IPS-11a (cell line): ENCODE results near the gene TMC1.
"Not testable (repeated sequence)": the region's sequence is repeated elsewhere in the genome, so short reads cannot be mapped to it uniquely, and the experiment has no call there.

Experiments
- H3K4me3 ChIP-seq: one replicate; pipeline ENCODE4 v1.5.1; 2013; ENCODE audit warnings: low read depth, low read length, control low read depth

TMC1 gene

GRCh38 chr9:72521416-72521815, at the start of gene TMC1:
Gene TMC1 (plus strand): TSS chr9:72521608. CDS start chr9:72648649, 127,041 bp downstream.
- not testable (repeated sequence) for H3K4me3 ChIP-seq

GRCh38 chr9:72473474-72474261, 47.7 kb upstream of the TMC1 start:
- no peak overlapping the region for H3K4me3 ChIP-seq

DNA sequence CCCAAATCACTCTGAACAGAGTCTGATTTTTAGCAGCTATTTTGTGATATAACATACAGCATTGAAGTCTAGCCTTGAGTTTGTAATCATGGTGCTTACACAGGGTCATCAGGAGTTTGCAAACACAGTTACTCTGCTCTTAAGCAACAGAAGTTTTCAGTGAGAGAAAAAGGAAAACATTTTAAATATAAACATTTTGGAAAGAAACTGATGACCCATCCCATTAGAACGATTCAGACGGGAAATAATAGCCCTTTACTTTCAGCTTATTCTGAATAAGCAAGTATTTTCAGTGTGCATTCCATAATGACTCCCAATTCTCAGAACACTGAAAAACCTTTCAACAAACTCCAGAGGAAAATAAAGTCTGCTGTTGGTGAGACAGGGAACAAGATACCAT, 46.7 kb upstream of the TMC1 start:
- H3K4me3 ChIP-seq, result no peak overlapping the region

DNA sequence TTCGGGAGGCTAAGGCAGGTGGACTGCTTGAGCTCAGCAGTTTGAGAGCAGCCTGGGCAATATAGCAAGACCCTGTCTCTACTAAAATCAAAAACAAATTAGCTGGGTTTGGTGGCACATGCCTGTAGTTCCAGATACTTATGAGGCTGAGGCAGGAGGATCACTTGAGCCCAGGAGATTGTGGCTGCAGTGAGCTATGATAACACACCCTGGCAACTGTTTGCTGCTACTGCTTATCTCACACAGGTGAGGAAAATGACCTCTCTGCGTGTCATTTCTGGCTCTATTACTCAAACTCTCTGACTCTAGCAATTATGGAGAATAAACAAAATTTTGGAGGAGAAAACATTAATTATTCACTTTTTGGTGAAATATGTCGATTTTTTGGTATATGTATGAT, 45.3 kb upstream of the TMC1 start:
- H3K4me3 ChIP-seq, result no peak overlapping the region

DNA sequence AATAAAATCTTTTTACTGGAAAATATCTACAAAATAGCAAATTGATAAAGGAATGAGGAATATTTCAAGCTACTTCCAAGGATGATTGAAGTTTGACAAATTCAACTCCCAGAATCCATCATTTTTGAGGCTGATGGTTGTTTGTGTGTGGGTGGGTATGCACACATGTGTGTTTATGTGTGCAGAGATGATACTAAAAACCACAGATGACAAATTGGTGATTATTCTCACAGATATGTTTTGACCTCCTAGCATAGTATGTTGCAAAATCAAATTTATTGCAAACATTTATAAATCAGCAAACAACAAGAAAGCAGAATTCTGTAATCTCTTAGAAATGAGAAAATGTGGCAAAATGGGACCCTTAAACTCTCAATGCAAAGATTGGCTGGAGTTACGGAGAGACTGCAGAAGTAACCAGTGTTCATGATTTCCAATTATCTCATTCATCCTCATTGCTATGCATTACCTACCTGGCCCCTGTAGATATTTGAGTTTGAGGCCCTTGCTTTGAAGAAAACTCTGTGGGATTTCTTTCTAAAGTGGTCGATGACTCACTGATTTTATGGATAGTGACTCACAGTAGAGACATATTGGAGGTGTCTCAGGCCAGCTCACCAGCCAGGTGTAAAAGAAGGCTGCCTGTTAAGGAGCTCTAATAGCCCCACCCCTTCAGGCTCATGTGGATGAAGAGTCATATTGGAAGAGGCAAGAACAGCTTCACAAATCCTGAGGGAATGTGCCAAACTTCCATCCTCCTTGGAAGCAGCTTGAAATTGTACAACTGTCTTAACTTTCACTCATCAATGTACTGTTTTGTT, 44.6 kb upstream of the TMC1 start:
- H3K4me3 ChIP-seq, result no peak overlapping the region

GRCh38 chr9:72477930-72478518, 43.4 kb upstream of the TMC1 start:
- no peak overlapping the region for H3K4me3 ChIP-seq

GRCh38 chr9:72478966-72479365, 42.4 kb upstream of the TMC1 start:
- H3K4me3 ChIP-seq, result no peak overlapping the region

DNA sequence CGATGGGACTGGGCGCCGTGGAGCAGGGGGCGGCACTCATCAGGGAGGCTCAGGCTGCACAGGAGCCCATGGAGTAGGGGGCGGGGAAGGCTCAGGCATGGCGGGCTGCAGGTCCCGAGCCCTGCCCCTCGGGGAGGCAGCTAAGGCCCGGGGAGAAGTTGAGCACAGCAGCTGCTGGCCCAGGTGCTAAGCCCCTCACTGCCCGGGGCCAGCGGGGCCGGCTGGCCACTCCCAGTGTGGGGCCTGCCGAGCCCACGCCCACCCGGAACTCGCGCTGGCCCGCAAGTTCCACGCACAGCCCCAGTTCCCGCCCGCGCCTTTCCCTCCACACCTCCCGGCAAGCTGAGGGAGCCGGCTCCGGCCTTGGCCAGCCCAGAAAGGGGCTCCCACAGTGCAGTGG, 41.1 kb upstream of the TMC1 start:
- H3K4me3 ChIP-seq, result not testable (repeated sequence)

- no peak overlapping the region for H3K4me3 ChIP-seq
Observed at GRCh38 chr9:72480921-72481320, 40.5 kb upstream of the TMC1 start.

DNA sequence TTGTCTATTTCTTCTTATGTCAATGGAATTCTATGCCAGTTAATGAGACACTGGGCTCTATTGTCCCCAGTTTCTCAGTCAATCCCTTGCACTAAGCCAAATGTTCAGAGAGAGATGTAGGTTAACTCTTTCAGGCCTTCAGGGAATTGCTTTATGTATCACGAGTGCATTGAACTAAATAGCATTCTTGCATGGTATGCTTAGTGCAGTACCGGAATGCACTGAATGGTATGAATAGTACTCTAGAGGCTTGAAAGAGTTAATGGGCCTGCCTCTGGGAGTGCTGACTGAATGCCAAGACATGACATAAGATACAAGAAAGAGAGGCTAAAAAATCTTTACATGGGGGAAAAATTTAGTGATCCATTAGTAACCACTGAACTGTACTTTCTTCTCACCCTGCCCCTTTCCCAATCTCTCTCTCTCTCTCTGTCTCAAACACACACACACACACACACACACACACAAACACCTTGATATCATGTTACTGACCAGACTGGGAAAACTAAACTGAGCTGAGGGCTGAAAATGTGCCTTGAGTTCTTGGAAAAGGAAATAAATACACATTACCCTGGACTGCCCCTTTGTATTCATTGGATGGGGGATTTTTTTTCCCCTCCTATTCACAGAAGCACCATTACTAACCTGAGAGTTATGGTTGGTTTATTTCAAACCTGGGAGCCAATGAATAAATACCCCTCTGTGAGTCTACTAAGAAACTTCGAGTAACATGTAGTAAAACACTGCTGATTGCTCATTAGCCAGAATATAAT, 35.4 kb upstream of the TMC1 start:
- H3K4me3 ChIP-seq, result no peak overlapping the region

- no peak overlapping the region for H3K4me3 ChIP-seq
Observed at GRCh38 chr9:72486594-72486955, 34.8 kb upstream of the TMC1 start.

DNA sequence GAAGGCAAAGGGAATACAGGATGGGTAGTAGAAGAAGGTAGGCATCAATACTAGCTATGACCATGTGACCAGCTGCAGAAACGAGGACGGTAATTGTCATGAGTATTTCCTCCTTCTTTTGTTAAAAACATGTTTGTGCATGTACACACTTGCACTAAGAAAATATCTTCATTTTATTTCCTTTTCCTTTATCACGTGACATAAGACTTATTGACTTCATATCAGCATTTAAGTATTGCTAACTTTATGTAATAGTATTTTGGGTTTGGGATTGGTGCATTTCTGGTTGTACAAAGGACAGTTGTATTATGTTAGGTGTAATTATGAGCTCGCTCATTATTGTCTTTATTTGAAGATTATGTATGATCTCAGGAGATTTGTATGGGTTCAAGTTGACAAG, 33.7 kb upstream of the TMC1 start:
- H3K4me3 ChIP-seq, result not testable (repeated sequence)

GRCh38 chr9:72489986-72490385, 31.4 kb upstream of the TMC1 start:
- H3K4me3 ChIP-seq, result no peak overlapping the region

- H3K4me3 ChIP-seq, result no peak overlapping the region
Observed at GRCh38 chr9:72491242-72491641, 30.2 kb upstream of the TMC1 start.

- no peak overlapping the region for H3K4me3 ChIP-seq
Observed at GRCh38 chr9:72494051-72494450, 27.4 kb upstream of the TMC1 start.

DNA sequence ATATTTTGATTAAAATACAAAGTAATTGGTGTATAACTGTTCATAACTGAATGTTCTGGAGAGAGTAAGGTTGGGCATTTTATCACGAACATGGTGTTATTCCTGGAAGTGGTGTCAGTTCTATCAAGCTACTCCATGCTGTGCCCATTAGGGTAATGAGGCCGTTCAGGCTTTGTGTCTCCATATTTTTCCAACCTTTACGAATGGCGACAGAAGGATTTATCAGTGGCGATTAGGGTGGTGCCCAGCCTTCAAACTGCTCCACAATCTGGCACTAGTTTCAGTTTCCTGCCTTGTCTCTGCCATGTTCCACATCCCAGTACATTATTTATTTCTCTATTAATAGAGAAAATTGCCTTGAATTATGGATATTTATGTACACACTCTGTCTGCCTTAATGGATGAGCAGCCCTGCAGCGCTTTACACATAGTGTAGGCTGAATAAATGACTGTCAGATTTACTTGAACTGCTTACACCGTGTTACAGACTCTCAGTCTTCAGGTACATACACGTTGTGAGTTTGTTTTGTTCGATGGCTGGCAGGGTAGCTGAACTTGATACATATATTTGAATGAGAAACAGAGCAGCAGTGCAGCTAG, 23.9 kb upstream of the TMC1 start:
- no peak overlapping the region for H3K4me3 ChIP-seq

GRCh38 chr9:72506615-72507014, 14.8 kb upstream of the TMC1 start:
- H3K4me3 ChIP-seq, result no peak overlapping the region

DNA sequence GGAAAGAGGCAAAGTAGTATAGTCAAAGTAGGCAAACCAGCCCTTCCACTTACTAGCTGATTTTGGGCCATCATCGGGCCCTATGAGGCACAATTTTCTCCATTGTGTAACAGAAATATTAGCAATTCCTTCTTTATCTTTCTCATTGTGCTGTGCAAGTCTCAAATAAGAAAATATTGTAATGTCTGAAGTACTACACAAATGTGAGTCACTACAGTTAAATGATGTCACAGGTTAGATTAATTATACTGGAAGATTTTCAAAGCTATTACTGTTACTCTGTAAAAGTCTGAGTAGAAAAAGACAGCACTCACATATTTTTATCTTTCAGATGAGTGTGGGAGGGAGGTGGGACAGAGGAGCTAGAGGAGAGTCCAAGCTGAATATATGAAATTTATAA, 12.4 kb upstream of the TMC1 start:
- no peak overlapping the region for H3K4me3 ChIP-seq

GRCh38 chr9:72509635-72510034, 11.8 kb upstream of the TMC1 start:
- no peak overlapping the region for H3K4me3 ChIP-seq

DNA sequence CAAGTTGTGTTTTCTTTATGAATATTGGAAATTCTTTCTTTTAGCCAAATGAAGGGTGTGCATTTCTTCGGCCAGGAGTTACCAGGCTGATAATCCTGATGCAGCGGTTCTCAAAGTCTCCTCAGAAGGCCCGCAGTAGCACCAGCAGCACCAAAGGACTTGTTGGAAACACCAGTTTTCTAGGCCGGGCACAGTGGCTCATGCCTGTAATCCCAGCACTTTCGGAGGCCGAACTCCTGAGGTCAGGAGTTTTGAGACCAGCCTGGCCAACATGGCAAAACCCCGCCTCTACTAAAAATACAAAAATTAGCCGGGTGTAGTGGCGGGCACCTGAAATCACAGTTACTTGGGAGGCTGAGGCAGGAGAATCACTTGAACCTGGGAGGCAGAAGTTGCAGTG, 397 bp upstream of the TMC1 start:
- not testable (repeated sequence) for H3K4me3 ChIP-seq
